DMS53 treated with DMSO at 0.1 percent for 48 hours (cell line): Measurements from ENCODE around the gene CAD.

ENCODE experiments used
- DNase-seq: peaks from one replicate; lab custom pipeline; 2025; ENCODE audit not compliant: unreplicated experiment; lab: John Stamatoyannopoulos, UW

Gene CAD

GRCh38 chr2:27198627-27199026, 18.5 kb upstream of the CAD start:
- DNase-seq = no peak

DNA sequence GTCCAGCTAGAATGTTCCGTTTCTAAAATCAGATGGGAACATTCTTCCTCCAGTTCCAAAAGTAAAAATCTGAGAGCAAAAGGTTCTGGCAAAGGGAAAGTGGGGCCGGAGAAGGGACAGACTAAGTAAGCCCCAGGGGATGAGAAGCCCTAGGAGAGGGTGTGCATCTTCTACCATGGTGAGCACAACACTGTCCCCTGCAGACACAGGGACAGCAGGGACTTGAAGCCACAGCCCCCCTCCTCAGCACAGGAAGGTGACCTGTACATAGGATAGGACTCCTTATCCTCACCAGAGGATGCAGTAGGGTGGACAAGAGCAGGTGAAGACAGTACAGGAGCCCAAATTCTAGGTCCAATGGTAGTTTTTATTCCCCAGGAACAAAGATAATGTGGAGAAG, 17.9 kb upstream of the CAD start:
- DNase-seq = no peak

GRCh38 chr2:27201675-27202074, 15.5 kb upstream of the CAD start:
- no peak for DNase-seq

DNA sequence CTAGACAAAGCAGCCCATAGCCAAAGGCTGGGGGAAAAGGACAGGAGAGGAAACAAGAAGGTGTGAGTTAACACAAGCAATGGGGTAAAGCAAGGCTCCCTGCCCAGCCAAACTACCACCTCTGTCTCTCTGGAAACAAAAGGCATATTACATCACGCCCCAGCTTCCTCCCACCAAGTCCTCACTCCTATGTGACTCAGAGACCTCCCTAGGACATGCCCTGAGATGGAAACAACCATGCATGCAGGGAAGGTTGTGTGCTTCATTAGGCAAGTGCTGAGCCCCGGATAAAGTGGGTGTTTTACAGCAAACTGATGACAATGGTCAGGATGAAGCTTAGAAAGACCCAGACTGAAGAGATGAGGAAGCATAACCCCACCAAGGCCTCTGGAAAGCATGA, 14.3 kb upstream of the CAD start:
- no peak for DNase-seq

GRCh38 chr2:27203741-27204140, 13.4 kb upstream of the CAD start:
- no peak for DNase-seq

DNA sequence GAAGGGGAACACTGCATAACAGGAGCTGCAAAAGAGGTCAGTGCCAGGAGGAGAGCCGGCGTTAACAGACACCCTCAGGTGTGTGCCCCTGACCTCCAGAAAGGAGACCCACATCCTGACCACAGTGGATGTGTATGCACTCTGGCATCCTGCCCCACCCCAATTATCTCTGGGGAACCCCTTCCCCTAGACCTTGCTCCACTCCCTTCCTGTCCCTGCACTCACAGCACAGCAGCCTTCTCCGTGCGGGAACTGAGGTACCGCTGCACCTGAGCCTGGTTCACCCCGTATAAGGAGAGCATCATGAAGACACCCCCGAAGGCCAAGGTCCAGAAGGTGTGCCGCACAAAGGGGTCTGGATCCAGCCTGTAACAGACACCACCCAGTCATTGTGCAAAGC, 12.6 kb upstream of the CAD start:
- DNase-seq = no peak

- DNase-seq = no peak
These were observed 12.0 kb upstream of the CAD start for GRCh38 chr2:27205206-27205605.

- no peak for DNase-seq
These were observed 10.8 kb upstream of the CAD start for GRCh38 chr2:27206346-27206745.

DNA sequence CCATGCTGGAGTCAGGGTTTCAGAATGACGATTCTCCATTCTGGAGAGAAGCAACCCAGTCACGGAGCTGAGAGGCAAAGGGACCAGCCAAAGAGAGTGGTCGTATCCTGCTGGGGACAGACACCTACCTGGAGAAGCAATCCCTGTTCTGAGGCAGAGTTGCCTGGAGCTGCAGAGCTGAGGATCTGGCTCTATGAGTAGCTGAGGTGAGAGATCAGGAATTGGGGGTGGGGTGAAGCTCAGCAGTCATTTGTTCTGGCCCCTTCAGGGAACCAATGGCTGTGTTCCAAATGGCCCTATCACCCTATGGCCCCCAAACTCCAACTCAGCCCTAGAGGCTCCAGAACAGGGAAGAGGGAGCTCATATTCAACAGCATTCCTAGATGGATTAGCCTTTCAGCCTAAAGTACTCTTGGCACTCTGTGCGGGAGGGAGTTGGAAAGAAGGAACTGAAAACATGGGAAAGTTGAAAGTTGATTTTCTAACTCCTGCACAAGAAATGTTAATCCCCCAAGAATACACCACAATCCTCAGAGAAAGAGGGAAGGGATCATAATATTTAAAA, 8.6 kb upstream of the CAD start:
- DNase-seq = no peak

GRCh38 chr2:27209621-27210401, 7.4 kb upstream of the CAD start:
- DNase-seq = no peak

DNA sequence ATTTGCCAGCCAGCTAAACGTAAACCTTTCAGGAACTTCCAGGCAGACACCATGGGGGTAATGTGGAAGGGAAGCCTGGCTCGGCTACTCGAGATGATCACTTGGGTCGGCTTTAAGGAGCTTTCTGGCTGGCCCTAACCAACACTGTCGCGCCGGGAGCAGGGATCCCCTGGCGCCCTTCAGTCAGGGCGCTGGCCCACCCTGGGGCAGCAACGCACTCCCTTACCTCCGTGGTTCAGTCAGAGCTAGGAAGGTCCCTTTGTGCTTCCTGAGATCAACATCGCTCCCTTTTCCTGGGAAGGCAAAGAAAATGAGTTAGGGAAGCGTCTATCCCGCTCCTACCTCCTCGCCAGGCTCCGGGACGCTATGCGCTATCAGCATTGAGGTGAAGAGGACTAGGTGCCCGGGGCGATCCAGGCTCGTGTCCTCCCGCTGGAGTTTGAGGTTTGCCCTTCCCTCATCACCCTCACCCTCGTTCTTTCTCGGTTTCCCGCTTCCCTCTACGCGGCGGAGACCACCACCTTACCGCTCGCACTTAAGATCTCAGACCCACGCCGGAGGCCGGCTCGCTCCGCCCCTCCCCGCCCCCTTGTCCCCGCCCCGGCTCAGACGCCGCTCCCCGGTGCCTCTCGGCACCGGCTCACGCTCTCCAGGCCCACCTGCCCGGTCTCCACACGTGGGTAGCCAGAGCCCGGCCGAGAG, 5.8 kb upstream of the CAD start:
- DNase-seq = peak; percentile 68

DNA sequence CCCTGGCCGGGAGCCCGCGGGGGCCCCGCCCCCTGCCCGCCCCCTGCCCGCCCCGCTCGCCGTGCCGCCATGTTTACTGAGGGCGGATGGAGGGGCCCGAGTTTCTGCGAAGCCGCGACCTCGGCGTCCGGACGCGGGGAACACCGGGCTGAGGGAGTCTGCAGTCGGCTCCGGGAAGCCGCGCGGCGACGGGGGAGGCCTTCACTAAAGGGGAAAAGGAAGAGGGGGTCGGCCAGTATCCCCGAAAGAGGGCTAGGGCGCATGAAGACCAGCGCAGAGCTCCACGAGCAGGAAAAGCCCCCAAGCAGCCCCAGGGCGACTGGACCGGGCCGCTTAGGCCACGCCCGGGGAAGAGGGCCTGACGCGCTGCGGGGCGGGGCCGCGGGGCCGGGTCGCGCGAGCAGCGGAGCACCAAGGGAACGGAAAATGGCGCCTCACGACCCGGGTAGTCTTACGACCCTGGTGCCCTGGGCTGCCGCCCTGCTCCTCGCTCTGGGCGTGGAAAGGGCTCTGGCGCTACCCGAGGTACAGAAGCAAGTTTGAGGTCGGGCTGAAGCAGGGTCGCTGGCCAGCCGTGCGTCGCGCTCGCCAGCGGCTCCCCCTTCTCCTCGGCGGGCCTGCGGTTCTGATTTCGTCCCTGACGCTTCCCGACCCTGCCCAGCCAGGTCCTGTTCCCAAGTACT, 5.1 kb upstream of the CAD start, which contains the start of the genes ATRAID and SLC5A6:
Gene ATRAID (plus strand): TSS at position 99 of the 683 bp plus-strand sequence. CDS start 328 bp downstream, at position 427.
Gene SLC5A6 (minus strand): TSS at position 326 of the 683 bp plus-strand sequence. CDS start 4,618 bp downstream, outside the sequence.
- DNase-seq = peak; percentile 68

DNA sequence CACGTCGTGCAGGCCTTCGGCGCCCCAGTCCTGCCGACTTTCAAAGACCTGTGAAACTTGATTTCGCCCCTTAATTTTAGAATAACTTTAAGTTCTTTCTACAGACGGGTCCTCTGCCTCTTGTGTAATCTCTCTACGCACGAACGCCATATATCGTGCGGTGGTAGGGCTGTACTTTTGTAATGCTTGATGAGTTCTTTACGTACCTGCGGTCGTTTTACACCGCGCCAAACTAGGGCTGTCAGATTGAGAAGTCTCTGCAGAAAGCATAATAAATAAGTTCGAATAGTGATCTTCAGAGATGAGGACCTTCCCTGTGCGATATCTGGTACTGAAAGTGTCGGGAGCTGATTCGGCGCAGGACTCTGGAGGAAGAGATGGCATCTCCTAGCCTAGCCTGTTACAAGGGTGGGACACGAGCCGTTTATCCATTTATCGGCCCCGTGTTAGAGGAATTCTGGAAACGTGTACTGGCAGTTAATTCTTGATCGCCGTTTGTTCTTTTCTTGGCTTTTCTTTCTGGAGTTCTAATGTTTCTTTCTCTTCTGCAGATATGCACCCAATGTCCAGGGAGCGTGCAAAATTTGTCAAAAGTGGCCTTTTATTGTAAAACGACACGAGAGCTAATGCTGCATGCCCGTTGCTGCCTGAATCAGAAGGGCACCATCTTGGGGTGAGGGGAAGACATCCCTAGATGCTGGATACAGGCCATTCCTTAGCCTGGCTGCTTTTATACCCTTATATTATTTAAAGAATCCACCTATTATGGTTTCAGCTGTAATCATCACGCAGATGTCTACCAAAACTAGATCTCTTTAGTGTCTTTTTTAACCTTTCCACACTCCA, 4.3 kb upstream of the CAD start:
- no peak for DNase-seq

GRCh38 chr2:27214941-27215340, 2.2 kb upstream of the CAD start:
- DNase-seq = no peak

DNA sequence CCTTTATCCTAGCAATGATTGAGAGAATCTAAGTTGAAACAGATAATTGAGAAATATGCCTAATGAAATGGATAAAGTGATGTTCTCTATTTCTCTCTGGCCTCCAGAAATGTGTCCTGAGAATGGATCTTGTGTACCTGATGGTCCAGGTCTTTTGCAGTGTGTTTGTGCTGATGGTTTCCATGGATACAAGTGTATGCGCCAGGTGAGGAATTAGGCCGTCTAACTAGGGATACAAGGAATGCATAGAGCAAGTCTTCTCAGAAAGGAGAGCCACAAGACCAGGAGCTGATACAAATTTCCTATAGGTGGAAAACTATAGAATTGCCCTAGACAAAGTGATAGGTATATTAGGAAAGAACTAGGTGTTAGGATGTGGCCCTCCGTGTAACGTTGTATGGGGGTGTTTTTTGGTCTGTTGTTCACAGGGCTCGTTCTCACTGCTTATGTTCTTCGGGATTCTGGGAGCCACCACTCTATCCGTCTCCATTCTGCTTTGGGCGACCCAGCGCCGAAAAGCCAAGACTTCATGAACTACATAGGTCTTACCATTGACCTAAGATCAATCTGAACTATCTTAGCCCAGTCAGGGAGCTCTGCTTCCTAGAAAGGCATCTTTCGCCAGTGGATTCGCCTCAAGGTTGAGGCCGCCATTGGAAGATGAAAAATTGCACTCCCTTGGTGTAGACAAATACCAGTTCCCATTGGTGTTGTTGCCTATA, 592 bp upstream of the CAD start:
- no peak for DNase-seq

DNA sequence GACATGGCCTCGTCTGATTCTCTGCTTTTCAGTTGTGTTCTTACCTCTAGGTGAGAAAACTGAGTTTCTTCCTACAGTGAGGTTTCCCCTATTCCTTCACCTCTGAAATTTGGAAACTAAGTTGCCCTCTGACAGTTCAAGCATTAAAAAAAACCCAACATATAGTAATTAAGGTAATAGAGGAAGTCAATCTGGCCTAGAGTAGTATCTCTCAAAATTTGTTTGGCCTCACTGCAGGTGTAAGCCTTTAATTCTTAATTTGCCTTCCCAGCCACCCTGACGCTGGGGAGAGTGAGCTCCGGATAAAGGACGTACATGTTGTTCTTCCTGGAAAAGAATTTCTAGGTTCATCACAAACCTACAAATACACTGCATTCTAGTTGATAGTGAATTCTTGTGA, 1.4 kb downstream of the CAD start:
- no peak for DNase-seq

DNA sequence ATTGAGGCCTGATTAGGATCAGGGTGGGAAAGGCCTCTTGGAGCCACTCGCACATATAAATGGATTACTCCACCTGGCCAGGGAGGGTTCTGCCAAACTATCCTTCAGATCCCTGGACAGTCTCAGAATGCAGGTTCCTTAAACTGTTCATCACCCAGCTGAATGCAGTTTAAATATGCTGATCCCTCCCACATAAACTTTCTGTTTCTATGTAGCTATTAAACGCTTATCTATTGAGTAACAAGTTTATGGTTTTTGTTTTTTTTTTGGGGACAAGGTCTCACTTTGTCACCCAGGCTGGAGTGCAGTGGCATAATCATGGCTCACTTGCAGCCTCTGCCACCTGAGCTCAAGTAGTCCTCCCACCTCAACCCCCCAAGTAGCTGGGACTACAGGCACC, 1.9 kb downstream of the CAD start:
- DNase-seq = no peak

DNA sequence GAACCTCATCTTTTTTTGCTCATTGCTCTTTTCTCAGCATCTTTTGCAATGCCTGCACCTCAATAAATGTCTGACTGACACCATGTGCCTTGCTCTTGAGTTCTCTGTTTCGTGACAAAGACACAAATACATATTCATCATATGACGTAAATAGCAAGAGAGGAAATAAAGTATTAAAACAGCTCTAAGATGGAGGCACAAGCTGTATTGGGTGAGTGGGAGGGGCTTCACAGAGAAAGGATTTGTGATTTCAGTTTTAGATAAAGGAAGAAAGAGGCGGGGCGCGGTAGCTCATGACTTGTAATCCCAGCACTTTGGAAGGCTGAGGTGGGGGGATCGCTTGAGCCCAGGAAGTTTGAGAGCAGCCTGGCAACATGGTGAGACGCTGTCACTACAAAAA, 2.9 kb downstream of the CAD start:
- no peak for DNase-seq

- DNase-seq = no peak
These were observed 4.0 kb downstream of the CAD start for GRCh38 chr2:27221166-27221565.

- DNase-seq = no peak
These were observed 5.2 kb downstream of the CAD start for GRCh38 chr2:27222407-27222806.
